WI38 (cell line): Measurements from ENCODE around the gene LRRC3C.

Experiments
- H3K4me3 ChIP-seq: 2 replicates; pipeline ENCODE4 v1.5.1; 2011; ENCODE audit warnings: low read depth, mild to moderate bottlenecking, control low read depth, low read length
- CTCF ChIP-seq: IDR thresholded peaks from 2 replicates; pipeline ENCODE4 v1.5.1; 2012; ENCODE audit warnings: low read depth, mild to moderate bottlenecking, control low read depth, low read length

LRRC3C gene

GRCh38 chr17:39973496-39973895, 46.0 kb downstream of the LRRC3C start:
- no peak overlapping the region for H3K4me3 ChIP-seq
- no peak for TF ChIP-seq CTCF

- TF ChIP-seq CTCF = no peak
- no peak overlapping the region for H3K4me3 ChIP-seq
These were observed 46.9 kb downstream of the LRRC3C start for GRCh38 chr17:39974433-39974832.

- no peak for TF ChIP-seq CTCF
- H3K4me3 ChIP-seq = no peak overlapping the region
These were observed 48.3 kb downstream of the LRRC3C start for GRCh38 chr17:39975801-39976200.

GRCh38 chr17:39979016-39979670, 51.6 kb downstream of the LRRC3C start:
- TF ChIP-seq CTCF = no peak
- no peak overlapping the region for H3K4me3 ChIP-seq

DNA sequence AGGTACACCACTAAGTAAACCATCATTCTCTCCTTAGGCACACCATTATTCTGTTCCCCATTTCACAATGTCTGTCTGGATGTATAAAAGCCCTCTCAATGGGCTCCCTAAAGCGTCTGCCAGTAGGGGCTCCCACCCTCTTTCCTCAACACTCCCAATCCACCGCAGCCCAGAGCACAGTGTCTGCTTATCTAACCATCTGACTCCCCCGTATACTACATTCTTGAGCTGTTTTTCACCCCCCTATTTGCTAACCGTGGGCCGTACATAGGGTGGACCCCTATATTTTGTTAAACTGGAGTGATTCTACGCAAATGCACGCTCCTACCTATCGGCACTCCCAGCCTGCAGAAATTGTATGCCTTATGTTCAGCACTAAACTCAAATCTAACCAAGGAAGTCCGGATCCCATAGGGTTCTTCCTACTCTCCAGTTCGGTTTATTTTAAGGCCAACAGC, 52.4 kb downstream of the LRRC3C start:
- H3K4me3 ChIP-seq = peak overlapping the region; percentile 84
- no peak for TF ChIP-seq CTCF

DNA sequence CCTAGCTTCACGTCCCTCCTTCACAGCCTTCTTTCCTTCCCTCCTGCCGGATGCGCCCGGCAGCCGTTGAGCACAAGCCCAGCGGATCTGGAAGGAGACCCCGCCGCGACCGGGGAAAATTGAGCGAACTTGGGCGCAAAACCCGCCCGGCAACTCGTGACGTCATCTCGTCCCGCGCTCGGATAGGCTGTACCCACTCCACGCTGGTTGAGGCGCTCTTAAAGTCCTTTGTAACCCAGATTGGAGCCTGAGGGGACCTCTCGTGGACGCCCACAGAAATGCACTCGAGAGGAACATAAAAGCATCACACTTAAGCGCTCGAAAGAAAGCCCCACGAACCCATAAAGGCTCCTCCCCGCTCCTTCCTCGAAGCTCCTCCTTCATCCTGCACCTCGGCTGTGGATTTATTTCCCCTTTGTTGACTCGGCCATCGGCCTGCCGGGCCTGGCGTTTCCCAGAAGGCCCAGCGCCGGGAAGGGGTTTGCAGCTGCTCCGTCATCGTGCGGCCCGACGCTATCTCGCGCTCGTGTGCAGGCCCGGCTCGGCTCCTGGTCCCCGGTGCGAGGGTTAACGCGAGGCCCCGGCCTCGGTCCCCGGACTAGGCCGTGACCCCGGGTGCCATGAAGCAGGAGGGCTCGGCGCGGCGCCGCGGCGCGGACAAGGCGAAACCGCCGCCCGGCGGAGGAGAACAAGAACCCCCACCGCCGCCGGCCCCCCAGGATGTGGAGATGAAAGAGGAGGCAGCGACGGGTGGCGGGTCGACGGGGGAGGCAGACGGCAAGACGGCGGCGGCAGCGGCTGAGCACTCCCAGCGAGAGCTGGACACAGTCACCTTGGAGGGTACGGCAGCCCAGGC, 53.0 kb downstream of the LRRC3C start, which contains the start of gene PSMD3:
TSS of gene PSMD3 (plus strand) at position 457 of the 856 bp plus-strand sequence. CDS start at position 621, 164 bp downstream.
- H3K4me3 ChIP-seq = peak within 1 kb of the TSS; percentile 84
- peak; percentile 48 for TF ChIP-seq CTCF
